Measurements from ENCODE around the gene SETD5.

Gene SETD5

GRCh38 chr3:9409981-9410854, 12.8 kb downstream of the SETD5 start:
- no peak for DNase-seq (ENCODE audit: low spot score)

- DNase-seq (ENCODE audit: low spot score) = no peak
Observed at GRCh38 chr3:9411302-9411701, 13.9 kb downstream of the SETD5 start.

GRCh38 chr3:9412293-9412692, 14.9 kb downstream of the SETD5 start:
- no peak for DNase-seq (ENCODE audit: low spot score)

GRCh38 chr3:9414826-9415225, 17.4 kb downstream of the SETD5 start:
- DNase-seq (ENCODE audit: low spot score) = no peak

GRCh38 chr3:9415485-9416138, 18.2 kb downstream of the SETD5 start:
- no peak for DNase-seq (ENCODE audit: low spot score)

GRCh38 chr3:9416139-9416780, 18.8 kb downstream of the SETD5 start:
- DNase-seq (ENCODE audit: low spot score) = no peak

GRCh38 chr3:9420850-9421549, 23.6 kb downstream of the SETD5 start:
- no peak for DNase-seq (ENCODE audit: low spot score)

- peak; percentile 97 for DNase-seq (ENCODE audit: low spot score)
Observed at GRCh38 chr3:9422712-9423424, 25.5 kb downstream of the SETD5 start.

GRCh38 chr3:9428411-9428810, 31.0 kb downstream of the SETD5 start:
- no peak for DNase-seq (ENCODE audit: low spot score)

- no peak for DNase-seq (ENCODE audit: low spot score)
Observed at GRCh38 chr3:9430733-9431132, 33.3 kb downstream of the SETD5 start.

- DNase-seq (ENCODE audit: low spot score) = no peak
Observed at GRCh38 chr3:9433627-9434521, 36.5 kb downstream of the SETD5 start.

GRCh38 chr3:9435316-9435715, 37.9 kb downstream of the SETD5 start:
- no peak for DNase-seq (ENCODE audit: low spot score)

- no peak for DNase-seq (ENCODE audit: low spot score)
Observed at GRCh38 chr3:9439331-9439730, 41.9 kb downstream of the SETD5 start.

GRCh38 chr3:9441501-9442221, 44.2 kb downstream of the SETD5 start:
- DNase-seq (ENCODE audit: low spot score) = no peak

GRCh38 chr3:9448071-9448470, 50.7 kb downstream of the SETD5 start:
- DNase-seq (ENCODE audit: low spot score) = peak; percentile 56

- DNase-seq (ENCODE audit: low spot score) = no peak
Observed at GRCh38 chr3:9448643-9449042, 51.2 kb downstream of the SETD5 start.

GRCh38 chr3:9450126-9450525, 52.7 kb downstream of the SETD5 start:
- no peak for DNase-seq (ENCODE audit: low spot score)

- DNase-seq (ENCODE audit: low spot score) = no peak
Observed at GRCh38 chr3:9450991-9451390, 53.6 kb downstream of the SETD5 start.

- DNase-seq (ENCODE audit: low spot score) = no peak
Observed at GRCh38 chr3:9452417-9452816, 55.0 kb downstream of the SETD5 start.

GRCh38 chr3:9455596-9456131, 58.2 kb downstream of the SETD5 start:
- no peak for DNase-seq (ENCODE audit: low spot score)

All from putamen (tissue), 1 donor.